Fibroblast of villous mesenchyme (primary cell): Measurements from ENCODE around the gene RPS13. TPM values are rescaled to one million over a fixed set of nuclear protein-coding genes. Genes with fewer than 3 reads are reported as not detected.
"Not testable (repeated sequence)": the region's sequence is repeated elsewhere in the genome, so short reads cannot be mapped to it uniquely, and the experiment has no call there.

ENCODE experiments used
- DNase-seq: peaks from one replicate; pipeline ENCODE4 v3.0.0-alpha.2; 2010; ENCODE audit warnings: low read depth
- H3K4me3 ChIP-seq: 2 replicates; pipeline ENCODE4 v1.5.1; 2011; ENCODE audit warnings: low read depth, mild to moderate bottlenecking, low read length
- total RNA-seq: library from RNA; depleted of rRNA; stranded (reverse); fragments of >200 nt; gene quantifications from 2 replicates; pipeline ENCODE4 v1.2.3, GENCODE V29; 2012
- TF ChIP-seq, protein P1 (sequence below): IDR thresholded peaks from 2 replicates; pipeline ENCODE4 v1.5.1; 2012; ENCODE audit warnings: low read depth, mild to moderate bottlenecking, low read length; ENCODE audit not compliant: insufficient read depth

Gene RPS13
- total RNA-seq, 1 donor = 735 TPM

DNA sequence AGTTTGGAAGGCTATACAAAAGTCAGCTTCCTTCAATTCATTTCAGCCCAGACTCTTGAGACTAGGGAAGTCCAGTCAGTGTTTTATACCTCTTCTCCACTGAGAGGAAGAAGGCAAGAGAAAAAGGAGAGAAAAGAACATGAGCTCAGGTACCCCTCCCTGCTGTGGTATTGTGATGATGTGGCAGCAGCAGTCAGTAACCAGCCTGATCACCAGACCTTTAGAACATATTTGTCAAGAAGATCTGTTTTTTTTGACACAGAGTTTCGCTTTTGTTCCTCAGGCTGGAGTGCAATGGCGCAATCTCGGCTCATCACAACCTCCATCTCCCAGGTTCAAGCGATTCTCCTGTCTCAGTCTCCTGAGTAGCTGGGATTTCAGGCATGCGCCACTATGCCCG lies 21.2 kb upstream of the RPS13 start:
- no peak overlapping the region for H3K4me3 ChIP-seq
- peak; percentile 6 for DNase-seq
- TF ChIP-seq, protein P1, sequence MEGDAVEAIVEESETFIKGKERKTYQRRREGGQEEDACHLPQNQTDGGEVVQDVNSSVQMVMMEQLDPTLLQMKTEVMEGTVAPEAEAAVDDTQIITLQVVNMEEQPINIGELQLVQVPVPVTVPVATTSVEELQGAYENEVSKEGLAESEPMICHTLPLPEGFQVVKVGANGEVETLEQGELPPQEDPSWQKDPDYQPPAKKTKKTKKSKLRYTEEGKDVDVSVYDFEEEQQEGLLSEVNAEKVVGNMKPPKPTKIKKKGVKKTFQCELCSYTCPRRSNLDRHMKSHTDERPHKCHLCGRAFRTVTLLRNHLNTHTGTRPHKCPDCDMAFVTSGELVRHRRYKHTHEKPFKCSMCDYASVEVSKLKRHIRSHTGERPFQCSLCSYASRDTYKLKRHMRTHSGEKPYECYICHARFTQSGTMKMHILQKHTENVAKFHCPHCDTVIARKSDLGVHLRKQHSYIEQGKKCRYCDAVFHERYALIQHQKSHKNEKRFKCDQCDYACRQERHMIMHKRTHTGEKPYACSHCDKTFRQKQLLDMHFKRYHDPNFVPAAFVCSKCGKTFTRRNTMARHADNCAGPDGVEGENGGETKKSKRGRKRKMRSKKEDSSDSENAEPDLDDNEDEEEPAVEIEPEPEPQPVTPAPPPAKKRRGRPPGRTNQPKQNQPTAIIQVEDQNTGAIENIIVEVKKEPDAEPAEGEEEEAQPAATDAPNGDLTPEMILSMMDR = no peak

DNA sequence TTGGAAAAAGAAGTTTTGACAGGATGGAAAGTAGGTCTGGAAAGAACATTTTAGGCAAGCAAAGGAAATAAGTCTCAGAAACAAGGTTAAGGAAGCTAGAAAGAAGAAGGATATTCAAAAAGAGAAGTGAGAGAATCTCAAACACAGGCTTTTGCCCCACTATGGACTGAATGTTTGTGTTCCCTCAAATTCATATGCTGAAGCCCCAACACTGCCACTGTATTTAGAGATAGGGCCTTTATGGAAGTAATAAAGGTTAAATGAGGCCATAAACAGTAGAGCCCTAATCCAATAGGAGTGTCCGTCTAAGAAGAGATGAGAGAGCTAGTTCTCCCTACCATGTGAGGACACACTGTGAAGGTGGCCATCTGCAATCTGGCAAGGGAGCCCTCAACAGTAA lies 20.6 kb upstream of the RPS13 start:
- TF ChIP-seq, protein P1 = no peak
- DNase-seq = no peak
- no peak overlapping the region for H3K4me3 ChIP-seq

DNA sequence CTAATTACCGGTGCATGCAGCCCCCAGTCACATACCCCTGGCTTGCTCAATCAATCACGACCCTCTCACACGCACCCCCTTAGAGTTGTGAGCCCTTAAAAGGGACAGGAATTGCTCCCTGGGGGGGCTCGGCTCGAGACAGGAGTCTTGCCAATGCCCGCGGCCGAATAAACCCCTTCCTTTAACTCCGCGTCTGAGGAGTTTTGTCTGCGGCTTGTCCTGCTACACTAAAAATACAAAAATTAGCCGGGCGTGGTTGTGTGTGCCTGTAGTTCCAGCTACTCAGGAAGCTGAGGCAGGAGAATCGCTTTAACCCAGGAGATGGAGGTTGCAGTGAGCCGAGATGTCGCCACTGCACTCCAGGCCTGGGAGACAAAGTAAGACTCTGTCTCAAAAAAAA lies 8.5 kb upstream of the RPS13 start:
- H3K4me3 ChIP-seq, DNase-seq: not testable (repeated sequence)

DNA sequence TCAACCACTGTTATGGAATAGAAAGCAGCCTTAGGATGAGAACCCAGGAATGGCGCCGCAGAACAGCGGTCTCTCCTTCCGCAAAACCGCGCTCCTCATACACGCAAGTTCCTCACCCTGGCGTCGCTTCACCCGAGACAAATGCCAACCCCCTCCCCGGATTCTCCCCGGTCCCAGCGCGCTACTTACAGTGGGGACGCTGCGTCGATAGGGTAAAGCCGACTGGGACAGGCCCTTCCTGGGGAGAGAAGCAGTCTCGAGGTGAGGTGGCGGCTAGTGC lies 287 bp downstream of the RPS13 start:
- TF ChIP-seq, protein P1 = no peak
- no peak for DNase-seq
- H3K4me3 ChIP-seq = peak overlapping the region; percentile 73

DNA sequence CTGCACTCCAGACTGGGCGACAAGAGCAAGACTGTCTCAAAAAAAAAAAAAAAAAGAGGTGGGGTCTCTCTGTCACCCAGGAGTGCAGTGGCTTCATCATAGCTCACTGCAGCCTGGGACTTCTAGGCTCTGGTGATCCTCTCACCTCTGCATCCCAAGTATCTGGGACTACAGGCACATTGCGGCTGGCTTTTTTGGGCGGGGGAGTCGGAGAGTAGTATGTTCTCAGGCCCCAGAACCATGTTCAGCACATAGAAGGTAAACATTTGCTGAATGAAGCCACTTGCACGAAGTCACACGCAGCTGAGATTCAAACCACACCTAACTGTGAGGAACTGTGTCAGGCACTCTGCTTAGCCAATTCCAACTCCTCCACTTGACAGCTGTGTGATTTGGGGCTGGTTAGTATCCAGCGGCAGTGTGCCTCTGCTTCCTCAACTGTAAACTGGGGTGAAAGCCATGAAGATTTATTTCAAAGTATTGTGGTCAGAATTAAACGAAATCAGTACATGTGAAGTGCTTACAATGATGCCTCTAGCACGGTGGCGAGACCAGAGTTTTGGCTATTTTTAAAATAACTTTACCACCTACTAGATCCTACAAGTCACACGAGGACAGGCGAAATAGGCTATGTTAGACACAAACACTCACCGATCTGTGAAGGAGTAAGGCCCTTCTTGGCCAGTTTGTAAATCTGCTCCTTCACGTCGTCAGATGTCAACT lies 789 bp downstream of the RPS13 start:
- peak; percentile 33 for DNase-seq
- TF ChIP-seq, protein P1 = no peak

DNA sequence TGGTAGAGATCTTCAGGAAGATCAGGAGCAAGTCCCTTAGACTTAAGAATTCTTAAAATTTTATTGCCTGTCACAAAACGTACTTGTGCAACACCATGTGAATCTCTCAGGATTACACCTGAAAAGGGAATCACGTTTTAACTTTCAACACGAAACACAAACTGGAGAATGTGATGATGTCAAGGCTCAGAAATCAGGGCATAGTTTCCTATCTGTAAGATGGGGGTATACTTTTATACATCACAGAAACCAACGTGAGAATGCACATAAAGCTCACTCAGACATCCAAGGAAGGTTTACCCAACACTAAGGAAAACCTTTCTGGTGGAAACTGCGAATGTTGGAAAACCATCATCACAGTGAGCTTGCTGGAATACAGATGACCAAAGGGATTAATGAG lies 2.0 kb downstream of the RPS13 start:
- no peak for DNase-seq
- H3K4me3 ChIP-seq = no peak overlapping the region

More for the DNA sequence above, 789 bp downstream of the RPS13 start:
- H3K4me3 ChIP-seq = peak overlapping the region; percentile 73

DNA sequence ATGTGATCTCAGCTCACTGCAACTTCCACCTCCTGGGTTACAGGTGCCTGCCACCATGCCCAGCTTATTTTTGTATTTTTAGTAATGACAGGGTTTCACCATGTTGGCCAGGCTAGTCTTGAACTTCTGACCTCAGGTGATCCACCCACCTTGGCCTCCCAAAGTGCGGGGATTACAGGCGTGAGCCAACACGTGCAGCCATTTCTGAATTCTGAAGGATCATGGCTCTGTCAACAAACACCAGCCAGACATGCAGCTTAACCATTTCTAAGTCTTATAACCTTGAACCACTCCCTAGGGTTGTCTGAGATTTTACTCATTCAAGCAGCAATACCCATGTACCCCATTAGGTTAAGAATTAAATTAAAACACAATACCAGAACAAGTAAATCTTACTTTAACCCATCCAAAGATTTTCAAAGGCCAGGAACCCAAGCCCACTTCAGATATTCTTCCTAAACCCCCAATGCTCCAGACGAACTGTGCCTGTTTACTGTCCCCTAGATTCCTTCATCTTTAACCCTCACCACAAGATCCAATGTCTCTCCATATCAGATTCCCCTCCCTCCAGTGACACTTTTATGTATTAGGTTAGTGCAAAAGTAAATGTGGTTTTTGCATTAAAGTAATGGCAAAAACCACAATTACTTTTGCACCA lies 4.0 kb downstream of the RPS13 start:
- DNase-seq = no peak
- H3K4me3 ChIP-seq = no peak overlapping the region
- TF ChIP-seq, protein P1 = no peak

More for the DNA sequence above, 2.0 kb downstream of the RPS13 start:
- TF ChIP-seq, protein P1 = no peak
